K562 (cell line): ENCODE results near the gene HNRNPH1. TPM values are rescaled to one million over a fixed set of nuclear protein-coding genes. Genes with fewer than 3 reads are reported as not detected.
A peak's percentile ranks its signal among the peaks of the same experiment; 100 is the strongest.

Experiments
- ARID2 ChIP-seq: fragments of 450-650 bp; IDR thresholded peaks from 2 replicates; pipeline ENCODE4 v1.6.1; 2017; ENCODE audit warnings: antibody characterized with exemption, mild to moderate bottlenecking
- CAMTA2 ChIP-seq: fragments of 250-450 bp; sonication (Bioruptor Pico); conservative IDR thresholded peaks from 2 replicates; pipeline ENCODE4 v1.5.1; 2022
- FOXA3 ChIP-seq, 2 experiments: fragments of 450-650 bp in 1 of 2; sonication (generic) in 1 of 2; formaldehyde crosslinking; IDR thresholded peaks in 1 of 2; conservative IDR thresholded peaks in 1 of 2; 2 replicates each; pipeline versions ENCODE4 v1.4.0 to v1.8.0; 2020 to 2022; ENCODE audit warnings: mild to moderate bottlenecking in 2 of 2, missing genetic modification reagents in 1 of 2
- GABPB1 ChIP-seq: sonication (generic); formaldehyde crosslinking; IDR thresholded peaks from 2 replicates; pipeline ENCODE4 v1.8.0; 2022; ENCODE audit warnings: mild to moderate bottlenecking, missing genetic modification reagents
- HCFC1 ChIP-seq: IDR thresholded peaks from 2 replicates; pipeline ENCODE4 v1.6.1; 2012; ENCODE audit warnings: low read depth, low read length, improper control_type of control experiment
- MECOM ChIP-seq: fragments of 250-450 bp; sonication (Bioruptor Pico); IDR thresholded peaks from 2 replicates; pipeline ENCODE4 v1.8.0; 2022; ENCODE audit warnings: inconsistent platforms
- NCOA2 ChIP-seq, 2 experiments: fragments of 450-650 bp; IDR thresholded peaks; 2 replicates each; pipeline ENCODE4 v1.6.1; 2018; ENCODE audit warnings: mild to moderate bottlenecking in 2 of 2, moderate library complexity in 1 of 2; ENCODE audit not compliant: partially characterized antibody in 2 of 2
- NFXL1 ChIP-seq: fragments of 450-650 bp; formaldehyde crosslinking; IDR thresholded peaks from 2 replicates; pipeline ENCODE4 v1.4.0; 2021; ENCODE audit warnings: mild to moderate bottlenecking
- NR2C2 ChIP-seq, 2 experiments: fragments of 200-800 bp in 1 of 2; sonication (Bioruptor generic) in 1 of 2; sonication (generic) in 1 of 2; formaldehyde crosslinking in 1 of 2; IDR thresholded peaks; 2 replicates each; pipeline versions ENCODE4 v1.6.1 to v1.8.0; 2016 to 2022; ENCODE audit warnings: mild to moderate bottlenecking in 1 of 2, missing compliant biosample characterization in 1 of 2, missing genetic modification characterization in 1 of 2, missing genetic modification reagents in 1 of 2
- PATZ1 ChIP-seq: fragments of 250-450 bp; sonication (Bioruptor Pico); IDR thresholded peaks from 2 replicates; pipeline ENCODE4 v1.5.0; 2020; ENCODE audit warnings: mild to moderate bottlenecking, borderline replicate concordance
- POLR2A ChIP-seq: fragments of 450-650 bp; conservative IDR thresholded peaks from 2 replicates; pipeline ENCODE4 v1.6.1; 2016
- RAD21 ChIP-seq, 2 experiments: fragments of 250-450 bp in 1 of 2; fragments of 450-650 bp in 1 of 2; sonication (Bioruptor Pico) in 1 of 2; formaldehyde crosslinking in 1 of 2; IDR thresholded peaks in 1 of 2; conservative IDR thresholded peaks in 1 of 2; 2 replicates each; pipeline versions ENCODE4 v1.4.0 to v1.8.0; 2020 to 2022; ENCODE audit warnings: mild to moderate bottlenecking in 2 of 2, moderate library complexity in 1 of 2
- SOX6 ChIP-seq: fragments of 450-650 bp; IDR thresholded peaks from 2 replicates; pipeline ENCODE4 v1.6.1; 2014; ENCODE audit warnings: mild to moderate bottlenecking
- ZBTB33 ChIP-seq: sonication (generic); formaldehyde crosslinking; IDR thresholded peaks from 2 replicates; pipeline ENCODE4 v1.8.1; 2023; ENCODE audit warnings: mild to moderate bottlenecking, missing genetic modification reagents
- ZFP36 ChIP-seq: fragments of 150-350 bp; IDR thresholded peaks from 2 replicates; pipeline ENCODE4 v1.6.1; 2018; ENCODE audit warnings: low read length, low read depth; ENCODE audit not compliant: partially characterized antibody
- ZNF436 ChIP-seq: fragments of 250-450, 450-650 bp; sonication (Bioruptor Pico); formaldehyde crosslinking; IDR thresholded peaks from 2 replicates; pipeline ENCODE4 v1.7.0; 2020; ENCODE audit warnings: mild to moderate bottlenecking
- polyA plus RNA-seq, 8 experiments: library from polyadenylated mRNA; depleted of rRNA in 4 of 8; stranded (reverse) in 5 of 8; unstranded in 3 of 8; fragments of >200 nt; fragmentation: Nextera tagmentation in 2 of 8; fragmentation: Illumina TruSeq in 1 of 8; extraction: Ambion mirVana in 2 of 8; extraction: Trizol in 1 of 8; gene quantifications; 2 replicates each; pipeline versions ENCODE4 v1.2.1 to v1.2.3, GENCODE V29; 2011 to 2014; ENCODE audit warnings: inconsistent platforms in 1 of 8, missing spikeins in 1 of 8
- total RNA-seq, 7 experiments: library from RNA; depleted of rRNA in 6 of 7; stranded (reverse); fragments of >200 nt in 6 of 7; fragmentation: Illumina TruSeq in 2 of 7; extraction: Trizol in 2 of 7; gene quantifications; 2 replicates each; pipeline versions ENCODE4 v1.2.1 to v1.2.3, GENCODE V29; 2011 to 2021; ENCODE audit warnings: low replicate concordance in 1 of 7
- TF ChIP-seq, protein P1 (sequence below): IDR thresholded peaks from 2 replicates; pipeline ENCODE4 v1.6.1; 2014; ENCODE audit warnings: antibody characterized with exemption
- TF ChIP-seq, protein P2 (sequence below): fragments of 250-450 bp; sonication (Bioruptor Pico); IDR thresholded peaks from 2 replicates; pipeline ENCODE4 v1.5.0; 2021

Gene HNRNPH1
- total and polyA plus RNA-seq, 9 of the 15 experiments (the other 6 are each of a cell fraction or from before 2014, with no cell fraction given), result 103 to 656 (median 561) TPM

GRCh38 chr5:179623003-179623905 is at the start of gene HNRNPH1 (continued):
- peak in 1 of 2 experiments; percentile 82; a peak in 1 of 4 replicates for TF ChIP-seq FOXA3 (CRISPR knock-in tag; conservative IDR thresholded peaks at IDR 0.05 in 1 of 2, IDR thresholded peaks at IDR 0.05 in 1 of 2)
- TF ChIP-seq, protein P1, sequence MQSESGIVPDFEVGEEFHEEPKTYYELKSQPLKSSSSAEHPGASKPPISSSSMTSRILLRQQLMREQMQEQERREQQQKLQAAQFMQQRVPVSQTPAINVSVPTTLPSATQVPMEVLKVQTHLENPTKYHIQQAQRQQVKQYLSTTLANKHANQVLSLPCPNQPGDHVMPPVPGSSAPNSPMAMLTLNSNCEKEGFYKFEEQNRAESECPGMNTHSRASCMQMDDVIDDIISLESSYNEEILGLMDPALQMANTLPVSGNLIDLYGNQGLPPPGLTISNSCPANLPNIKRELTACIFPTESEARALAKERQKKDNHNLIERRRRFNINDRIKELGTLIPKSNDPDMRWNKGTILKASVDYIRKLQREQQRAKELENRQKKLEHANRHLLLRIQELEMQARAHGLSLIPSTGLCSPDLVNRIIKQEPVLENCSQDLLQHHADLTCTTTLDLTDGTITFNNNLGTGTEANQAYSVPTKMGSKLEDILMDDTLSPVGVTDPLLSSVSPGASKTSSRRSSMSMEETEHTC, result no peak
- TF ChIP-seq ZNF436 (CRISPR knock-in tag), result peak; percentile 31; the same call in 1 of the 2 replicates
- no peak for TF ChIP-seq ZFP36
- no peak for TF ChIP-seq NFXL1 (CRISPR knock-in tag)
- 0 out of 2 replicates have a peak, but pooled peaks have one; percentile 15 for TF ChIP-seq PATZ1
- TF ChIP-seq CAMTA2 (CRISPR knock-in tag), result no peak
- no peak for TF ChIP-seq NCOA2 (IDR thresholded peaks at IDR 0.05; ENCODE audit: partially characterized antibody in 2 of 2)
- peak; percentile 37; the same call in 1 of the 2 replicates for TF ChIP-seq ZBTB33 (CRISPR knock-in tag)
- no peak; the same call in 1 of the 2 replicates for TF ChIP-seq HCFC1
- TF ChIP-seq NR2C2 (CRISPR knock-in tag; IDR thresholded peaks at IDR 0.05), result peak; percentile 79
- no peak for TF ChIP-seq NR2C2 (tag; IDR thresholded peaks at IDR 0.05)
- peak; percentile 100 for TF ChIP-seq POLR2A
- no peak for TF ChIP-seq ARID2
- no peak for TF ChIP-seq MECOM (CRISPR knock-in tag)
- TF ChIP-seq GABPB1 (CRISPR knock-in tag), result no peak
- TF ChIP-seq SOX6, result peak; percentile 53
- no peak for TF ChIP-seq RAD21 (CRISPR knock-in tag; conservative IDR thresholded peaks at IDR 0.05 in 1 of 2, IDR thresholded peaks at IDR 0.05 in 1 of 2)
- TF ChIP-seq, protein P2, sequence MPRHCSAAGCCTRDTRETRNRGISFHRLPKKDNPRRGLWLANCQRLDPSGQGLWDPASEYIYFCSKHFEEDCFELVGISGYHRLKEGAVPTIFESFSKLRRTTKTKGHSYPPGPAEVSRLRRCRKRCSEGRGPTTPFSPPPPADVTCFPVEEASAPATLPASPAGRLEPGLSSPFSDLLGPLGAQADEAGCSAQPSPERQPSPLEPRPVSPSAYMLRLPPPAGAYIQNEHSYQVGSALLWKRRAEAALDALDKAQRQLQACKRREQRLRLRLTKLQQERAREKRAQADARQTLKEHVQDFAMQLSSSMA (CRISPR knock-in tag), result no peak
